Breast epithelium (tissue), 3 donors: ENCODE data around the gene PSME1.

Source experiments
- CTCF ChIP-seq, 3 donors: fragments of 450-650 bp; IDR thresholded peaks; one replicate each; pipeline ENCODE4 v1.5.1; 2016 to 2017; ENCODE audit warnings: antibody characterized with exemption in 3 of 3, mild to moderate bottlenecking in 3 of 3, moderate library complexity in 3 of 3
- POLR2A ChIP-seq: fragments of 450-650 bp; IDR thresholded peaks from one replicate; pipeline ENCODE4 v1.6.1; 2016; ENCODE audit warnings: antibody characterized with exemption, mild to moderate bottlenecking, moderate library complexity
- POLR2AphosphoS5 ChIP-seq, 3 donors: sonication (generic); formaldehyde crosslinking; IDR thresholded peaks; one replicate each; pipeline ENCODE4 v1.6.1; 2017; ENCODE audit warnings: antibody characterized with exemption in 3 of 3

- TF ChIP-seq CTCF (IDR thresholded peaks at IDR 0.05) (no peak), POLR2A (no peak), POLR2AphosphoS5 (IDR thresholded peaks at IDR 0.05) (no peak)
Measured at GRCh38 chr14:24108336-24108874, 27.6 kb upstream of the PSME1 start.
